GM15510 (cell line): ENCODE measurements around the gene BACH2.

ENCODE experiments used
- POLR2A ChIP-seq: IDR thresholded peaks from 3 replicates; pipeline ENCODE4 v1.6.1; 2011; ENCODE audit warnings: borderline replicate concordance; ENCODE audit not compliant: insufficient read length; ENCODE audit errors: extremely low read depth

BACH2 gene

DNA sequence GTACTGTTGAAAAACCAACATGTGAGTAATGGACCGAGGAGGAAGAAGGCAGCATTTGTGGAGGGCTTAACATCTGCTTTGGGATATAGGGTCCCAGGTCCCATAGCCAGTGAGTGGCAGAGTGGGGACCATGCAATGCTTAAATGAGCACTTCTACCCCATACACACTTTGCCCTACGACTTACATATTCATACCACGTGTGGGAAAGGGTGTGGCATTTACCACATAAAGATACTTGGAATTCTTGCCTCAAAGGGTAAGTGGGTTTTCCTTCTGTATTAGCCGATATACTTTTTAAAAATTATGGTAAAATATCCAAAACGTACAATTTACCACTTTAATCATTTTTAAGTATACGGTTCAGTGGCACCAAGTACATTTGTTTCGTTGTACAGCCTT is 199.3 kb downstream of the BACH2 start:
- no peak for TF ChIP-seq POLR2A

DNA sequence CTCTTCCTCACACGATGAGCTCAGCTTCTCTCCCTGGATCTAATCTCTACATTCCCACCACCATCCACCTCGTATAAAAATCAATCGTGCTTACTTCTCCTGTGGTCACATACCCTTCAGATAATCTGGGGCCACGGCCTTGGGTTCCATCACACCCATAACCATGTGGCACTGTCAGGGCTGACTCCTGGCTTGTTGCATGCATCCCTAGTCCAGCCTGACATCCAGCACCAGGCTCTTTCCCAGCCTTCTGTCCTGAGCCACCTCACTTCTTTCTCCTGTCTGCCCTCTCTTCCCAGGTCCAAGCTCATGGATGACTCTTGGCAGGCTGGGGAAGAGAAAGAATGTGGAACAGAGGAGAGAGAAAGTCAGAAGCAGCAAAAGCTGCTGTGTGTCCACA is 199.8 kb downstream of the BACH2 start:
- TF ChIP-seq POLR2A = no peak

- TF ChIP-seq POLR2A = no peak
These were observed 200.9 kb downstream of the BACH2 start for GRCh38 chr6:90095788-90096187.

GRCh38 chr6:90095145-90095544 is 201.5 kb downstream of the BACH2 start:
- no peak for TF ChIP-seq POLR2A

GRCh38 chr6:90093558-90094073 is 203.0 kb downstream of the BACH2 start:
- no peak for TF ChIP-seq POLR2A

GRCh38 chr6:90090866-90091265 is 205.8 kb downstream of the BACH2 start:
- no peak for TF ChIP-seq POLR2A

DNA sequence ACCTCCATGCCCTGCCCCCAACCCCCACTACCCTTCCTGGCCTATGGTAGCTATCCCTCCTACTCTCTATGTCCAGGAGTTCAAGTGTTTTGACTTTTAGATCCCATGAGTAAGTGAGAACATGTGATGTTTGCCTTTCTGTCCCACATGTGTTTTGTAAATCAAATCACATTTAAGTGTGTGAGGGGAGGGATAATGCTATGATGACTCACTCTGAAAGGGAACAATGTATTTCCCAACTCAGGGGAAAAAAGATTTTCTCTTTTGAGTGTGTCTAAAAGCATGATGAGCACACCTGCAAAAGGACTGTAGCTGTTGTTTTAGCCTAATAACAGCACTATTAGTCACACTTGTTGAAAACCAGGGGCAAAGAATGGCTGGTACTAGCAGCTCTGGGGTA is 208.6 kb downstream of the BACH2 start:
- TF ChIP-seq POLR2A = no peak

DNA sequence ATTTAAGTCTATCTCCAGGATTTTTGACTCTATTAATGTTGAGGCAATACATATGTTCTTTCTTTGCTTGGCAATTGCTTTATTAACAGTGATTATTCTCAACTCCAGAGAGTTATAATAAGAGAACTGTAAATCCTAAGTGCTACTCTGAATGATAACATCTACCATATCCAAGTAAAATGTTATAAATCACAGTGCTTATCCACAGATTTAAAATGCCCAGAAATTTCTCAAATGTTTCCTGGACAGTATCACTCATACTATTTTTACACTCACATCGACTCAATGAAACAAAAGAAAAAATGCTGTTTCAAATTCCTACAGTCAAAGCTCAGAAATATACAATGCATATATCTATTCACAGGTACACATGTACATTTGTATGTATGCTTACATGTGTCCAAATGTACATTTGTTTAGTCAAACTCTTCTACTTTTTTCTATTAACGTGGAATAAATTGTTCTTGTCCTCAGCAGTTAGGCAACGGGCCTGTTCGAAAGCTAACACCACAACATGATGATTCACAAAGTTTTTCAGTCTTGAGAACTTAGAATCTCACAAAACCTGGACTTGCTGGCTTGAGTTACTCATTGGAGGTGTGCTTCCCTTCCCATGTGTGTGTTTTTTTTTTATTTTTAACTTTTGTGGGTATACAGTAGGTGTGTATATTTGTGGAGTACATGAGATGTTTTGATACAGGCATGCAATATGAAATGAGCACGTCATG is 209.4 kb downstream of the BACH2 start:
- TF ChIP-seq POLR2A = no peak

GRCh38 chr6:90086517-90086916 is 210.1 kb downstream of the BACH2 start:
- no peak for TF ChIP-seq POLR2A

GRCh38 chr6:90083891-90084290 is 212.8 kb downstream of the BACH2 start:
- no peak for TF ChIP-seq POLR2A

DNA sequence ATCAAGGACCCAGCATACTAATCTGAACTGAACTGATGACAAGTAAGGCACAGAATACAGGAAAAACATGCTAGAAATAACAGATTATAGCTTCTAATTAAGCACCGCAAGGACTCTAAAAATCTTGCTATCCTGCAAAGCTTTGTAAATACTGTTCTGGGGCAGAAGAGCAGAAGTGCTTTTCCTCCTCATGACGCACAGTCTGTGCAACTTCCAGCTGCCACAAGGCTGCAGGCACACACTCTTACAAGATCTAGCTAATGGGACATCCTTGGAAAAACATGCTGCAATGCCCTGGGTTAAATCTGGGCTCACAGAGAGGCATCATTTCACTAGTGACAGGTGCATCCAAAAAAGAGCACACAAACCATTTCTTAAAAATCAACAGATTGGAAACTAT is 213.8 kb downstream of the BACH2 start:
- no peak for TF ChIP-seq POLR2A

- TF ChIP-seq POLR2A = no peak
These were observed 215.7 kb downstream of the BACH2 start for GRCh38 chr6:90080876-90081481.

DNA sequence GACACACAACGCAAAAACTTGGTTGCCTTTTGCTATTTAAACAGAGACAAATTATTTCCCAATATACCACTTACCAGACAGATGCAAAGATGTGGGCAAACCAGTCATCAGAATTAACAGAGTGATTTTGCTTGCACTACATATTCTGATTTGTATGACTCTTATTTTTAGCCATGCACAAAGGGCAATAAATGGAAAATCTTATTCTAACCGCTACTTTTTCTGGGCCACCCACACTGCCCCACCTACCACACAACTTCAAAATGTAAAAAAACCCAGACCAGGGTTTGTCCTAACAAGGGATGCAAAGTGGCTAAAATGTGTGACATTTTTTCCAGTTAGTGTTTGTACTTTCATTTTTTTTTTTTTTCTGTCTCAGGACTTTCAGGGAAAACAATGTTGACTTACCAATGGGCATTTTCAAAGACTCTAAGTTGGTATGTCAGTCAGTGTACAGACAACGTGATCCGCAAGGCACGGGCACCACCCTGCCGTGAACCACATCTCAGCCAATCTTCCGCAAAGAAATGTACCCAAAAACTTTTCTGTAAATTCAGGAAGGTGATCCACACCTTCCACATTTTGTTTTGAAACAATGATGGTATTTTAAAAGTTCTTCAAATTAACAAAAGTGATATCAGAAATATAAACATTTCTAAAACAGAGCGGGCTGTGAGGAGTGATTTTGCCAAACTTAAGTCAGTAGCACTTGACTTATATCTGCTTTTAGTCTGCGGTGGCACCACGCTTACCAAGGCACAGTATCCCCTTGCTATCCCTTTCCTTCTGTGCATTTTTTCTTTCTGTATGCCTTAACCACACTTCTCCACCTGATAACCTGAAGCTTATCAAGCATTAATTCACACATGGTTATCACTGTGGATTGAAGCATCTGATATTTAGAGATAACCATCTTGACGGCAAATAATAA is 216.8 kb downstream of the BACH2 start:
- no peak for TF ChIP-seq POLR2A

- TF ChIP-seq POLR2A = no peak
These were observed 217.9 kb downstream of the BACH2 start for GRCh38 chr6:90078513-90079289.
